ENCODE measurements around the gene SNTA1. TPM values are rescaled to one million over a fixed set of nuclear protein-coding genes. Genes with fewer than 3 reads are reported as not detected.
A peak's percentile ranks its signal among the peaks of the same experiment; 100 is the strongest.

Gene SNTA1
- total and polyA plus RNA-seq, 2 of the 8 experiments (the other 6 are each of a cell fraction or from before 2014, with no cell fraction given) = 4.5 to 8.0 TPM

- H3K4me3 ChIP-seq (ENCODE audit: extremely low read depth in 1 of 4, insufficient read depth in 2 of 4, low read depth in 3 of 4, low read length in 4 of 4) = peak overlapping the region; percentile 48 to 72 (median 58); a peak in 7 of 8 replicates
- no peak overlapping the region for H2AK5ac ChIP-seq (ENCODE audit: low read depth, low read length)
- H3K9ac ChIP-seq (replicated peaks in 1 of 4; ENCODE audit: extremely low read depth in 1 of 4, low read depth in 3 of 4, low read length in 3 of 4) = peak overlapping the region in 3 of 4 experiments; percentile 65 to 71 (median 66); a peak in 5 of 7 replicates
- 6% methylated on average over 30 of the region's 36 CpGs; no CpG with 5 or more reads in 1 of the 2 experiments for WGBS, 2 experiments (ENCODE audit: extremely low coverage in 1 of 2, insufficient coverage in 1 of 2, insufficient read length in 1 of 2, insufficient replicate concordance in 2 of 2, low coverage in 1 of 2, low lambda C conversion rate in 2 of 2, missing lambda C conversion rate in 1 of 2)
- CTCF ChIA-PET (ENCODE audit: partially characterized antibody) = interaction anchor here (1.5 to 1.6 kb wide), 2 partner anchors 11 to 24 kb away, joined by 4 read pairs; no protein-coding TSS in a partner anchor
- H4K8ac ChIP-seq (ENCODE audit: extremely low read depth, insufficient read depth, low read length) = peak overlapping the region; percentile 22; the same call in 1 of the 2 replicates
- DNase-seq (ENCODE audit: low read depth in 1 of 2, low spot score in 2 of 2) = peak; percentile 77 to 98
- H2BK12ac ChIP-seq (ENCODE audit: low read depth, low read length) = no peak overlapping the region
- no peaks in the 10 kb centered on the region for H3K27me3 ChIP-seq (replicated peaks in 1 of 4; ENCODE audit: control insufficient read depth in 3 of 4, extremely low read depth in 1 of 4, insufficient read depth in 3 of 4, low read length in 3 of 4)
- no peaks in the 10 kb centered on the region; the same call in 1 of the 2 replicates for H3K79me1 ChIP-seq (ENCODE audit: low read depth, low read length)
- no peak overlapping the region for H3K14ac ChIP-seq (ENCODE audit: insufficient read length)
- no peak overlapping the region; the same call in 1 of the 2 replicates for H3K18ac ChIP-seq (ENCODE audit: extremely low read depth, low read length)
- no peak for FAIRE-seq
- H2BK15ac ChIP-seq (ENCODE audit: low read length) = no peak overlapping the region
- H2BK120ac ChIP-seq (replicated peaks; ENCODE audit: low read depth, low read length) = peak overlapping the region; percentile 22
- no peaks in the 10 kb centered on the region; a peak in 1 of 7 replicates for H3K4me1 ChIP-seq (replicated peaks in 1 of 4; ENCODE audit: control insufficient read depth in 3 of 4, insufficient read depth in 4 of 4, low read length in 3 of 4)
- POLR2A ChIA-PET (ENCODE audit: partially characterized antibody) = interaction anchor here (0.7 to 2.4 kb wide), 5 partner anchors 12 to 118 kb away, joined by 3 to 7 read pairs (median 3); partner anchors contain the start of gene SNTA1
- no peak overlapping the region for H3K56ac ChIP-seq (replicated peaks; ENCODE audit: insufficient read length, low read depth, low read length)
- peak overlapping the region; percentile 88 for H4K5ac ChIP-seq (ENCODE audit: insufficient read length, low read depth, low read length)
- H4K20me1 ChIP-seq (replicated peaks in 1 of 2; ENCODE audit: control insufficient read depth in 1 of 2, insufficient read depth in 2 of 2, low read length in 2 of 2) = peaks cover 3 to 7% of the 10 kb centered on the region in 2 experiments
- H2BK5ac ChIP-seq (ENCODE audit: low read depth, low read length) = peak overlapping the region; percentile 88
- peak overlapping the region; percentile 16 for H2AFZ ChIP-seq (ENCODE audit: low read length)
- no peak overlapping the region for H3K4ac ChIP-seq (replicated peaks; ENCODE audit: insufficient read length, low read depth, low read length)
- H3K9me3 ChIP-seq (ENCODE audit: insufficient read depth in 2 of 2, low read depth in 1 of 2, low read length in 1 of 2) = no peaks in the 10 kb centered on the region
- no peak overlapping the region for H4K91ac ChIP-seq (replicated peaks; ENCODE audit: insufficient read length, low read length)
- H3K23ac ChIP-seq (ENCODE audit: insufficient read length) = no peak overlapping the region
- H3K79me2 ChIP-seq (ENCODE audit: control insufficient read depth in 1 of 2, insufficient read depth in 2 of 2, low read length in 2 of 2) = peaks cover 0 to 9% of the 10 kb centered on the region in 2 experiments; a peak in 2 of 4 replicates
- peak overlapping the region; percentile 50 to 77 for H3K4me2 ChIP-seq (ENCODE audit: insufficient read depth in 1 of 2, low read depth in 2 of 2, low read length in 2 of 2)
- peaks cover 4% of the 10 kb centered on the region; the same call in 1 of the 2 replicates for H3K23me2 ChIP-seq (ENCODE audit: low read depth, low read length)
- peak overlapping the region; percentile 81; the same call in 1 of the 2 replicates for H3K27ac ChIP-seq (ENCODE audit: low read depth, low read length)
- no peak overlapping the region for H2BK20ac ChIP-seq (ENCODE audit: low read length)
- no peaks in the 10 kb centered on the region for H3K36me3 ChIP-seq (ENCODE audit: control insufficient read depth in 2 of 4, insufficient read depth in 4 of 4, low read length in 3 of 4)
- peak; percentile 76 for TF ChIP-seq CREB1 (IDR thresholded peaks at IDR 0.05)
- peak; percentile 65 for TF ChIP-seq E2F6 (IDR thresholded peaks at IDR 0.05)
- TF ChIP-seq USF2 (IDR thresholded peaks at IDR 0.05; ENCODE audit: low read length) = 0 out of 2 replicates have a peak, but pooled peaks have one; percentile 33
- TF ChIP-seq MAX (IDR thresholded peaks at IDR 0.05) = peak; percentile 43
- peak; percentile 38 for TF ChIP-seq TBP (IDR thresholded peaks at IDR 0.05; ENCODE audit: low read depth, low read length)
- TF ChIP-seq SP2 (IDR thresholded peaks at IDR 0.05; ENCODE audit: low read length) = no peak
- TF ChIP-seq CBX8 (IDR thresholded peaks at IDR 0.05; ENCODE audit: borderline replicate concordance, low read depth, low read length) = no peak
- peak; percentile 69 for TF ChIP-seq TAF1 (IDR thresholded peaks at IDR 0.05; ENCODE audit: low read depth, low read length)
- TF ChIP-seq EP300 (IDR thresholded peaks at IDR 0.05; ENCODE audit: borderline replicate concordance in 1 of 2, low read depth in 2 of 2, low read length in 2 of 2) = no peak
- no peak for TF ChIP-seq CBX5 (IDR thresholded peaks at IDR 0.05; ENCODE audit: low read depth, low read length)
- peak; percentile 77 for TF ChIP-seq BACH1 (IDR thresholded peaks at IDR 0.05; ENCODE audit: low read length)
These were observed 46.0 kb upstream of the SNTA1 start for GRCh38 chr20:33489495-33490022.

All from H1 (cell line).